GM12878 (cell line): ENCODE measurements around the gene HPX.

Experiments used
- EZH2 ChIP-seq: IDR thresholded peaks from 2 replicates; pipeline ENCODE4 v1.6.1; 2012; ENCODE audit warnings: low read depth, mild to moderate bottlenecking, control low read depth, inconsistent platforms, low read length, borderline replicate concordance; ENCODE audit not compliant: control insufficient read depth
- TAF1 ChIP-seq: IDR thresholded peaks from 2 replicates; pipeline ENCODE4 v1.6.1; 2011; ENCODE audit warnings: mild to moderate bottlenecking, low read depth, low read length, borderline replicate concordance
- TF ChIP-seq, protein P1 (sequence below), 3 experiments: IDR thresholded peaks in 2 of 3; conservative IDR thresholded peaks in 1 of 3; 2 replicates each; pipeline ENCODE4 v1.5.1; 2011; ENCODE audit warnings: low read depth in 3 of 3, low read length in 3 of 3, mild to moderate bottlenecking in 3 of 3, control low read depth in 2 of 3, moderate library complexity in 2 of 3, inconsistent platforms in 1 of 3, mixed read lengths in 1 of 3; ENCODE audit not compliant: control insufficient read depth in 2 of 3, insufficient read depth in 1 of 3; ENCODE audit errors: extremely low read depth in 1 of 3

DNA sequence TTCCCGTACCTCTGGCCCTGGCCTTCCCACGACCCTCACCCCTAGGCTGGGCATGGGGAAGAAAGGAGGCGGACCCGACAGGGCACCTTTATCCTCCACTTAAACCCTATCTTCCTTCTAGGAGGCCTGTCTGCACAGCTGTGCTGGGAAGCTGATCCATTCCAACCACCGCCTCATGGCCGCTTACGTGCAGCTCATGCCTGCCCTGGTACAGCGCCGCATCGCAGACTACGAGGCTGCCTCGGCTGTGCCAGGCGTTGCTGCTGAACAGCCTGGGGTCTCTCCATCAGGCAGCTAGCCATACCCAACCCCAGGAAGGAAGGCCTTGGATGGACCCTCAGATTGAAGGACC, 41.1 kb upstream of the HPX start:
- TF ChIP-seq EZH2 (no peak), TAF1 (no peak)
- TF ChIP-seq, protein P1, sequence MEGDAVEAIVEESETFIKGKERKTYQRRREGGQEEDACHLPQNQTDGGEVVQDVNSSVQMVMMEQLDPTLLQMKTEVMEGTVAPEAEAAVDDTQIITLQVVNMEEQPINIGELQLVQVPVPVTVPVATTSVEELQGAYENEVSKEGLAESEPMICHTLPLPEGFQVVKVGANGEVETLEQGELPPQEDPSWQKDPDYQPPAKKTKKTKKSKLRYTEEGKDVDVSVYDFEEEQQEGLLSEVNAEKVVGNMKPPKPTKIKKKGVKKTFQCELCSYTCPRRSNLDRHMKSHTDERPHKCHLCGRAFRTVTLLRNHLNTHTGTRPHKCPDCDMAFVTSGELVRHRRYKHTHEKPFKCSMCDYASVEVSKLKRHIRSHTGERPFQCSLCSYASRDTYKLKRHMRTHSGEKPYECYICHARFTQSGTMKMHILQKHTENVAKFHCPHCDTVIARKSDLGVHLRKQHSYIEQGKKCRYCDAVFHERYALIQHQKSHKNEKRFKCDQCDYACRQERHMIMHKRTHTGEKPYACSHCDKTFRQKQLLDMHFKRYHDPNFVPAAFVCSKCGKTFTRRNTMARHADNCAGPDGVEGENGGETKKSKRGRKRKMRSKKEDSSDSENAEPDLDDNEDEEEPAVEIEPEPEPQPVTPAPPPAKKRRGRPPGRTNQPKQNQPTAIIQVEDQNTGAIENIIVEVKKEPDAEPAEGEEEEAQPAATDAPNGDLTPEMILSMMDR (IDR thresholded peaks at IDR 0.05 in 2 of 3, conservative IDR thresholded peaks at IDR 0.05 in 1 of 3; ENCODE audit: control insufficient read depth in 2 of 3, extremely low read depth in 1 of 3, insufficient read depth in 1 of 3, low read depth in 3 of 3, low read length in 3 of 3), result no peak
